GM23338 (cell line): ENCODE measurements around the gene ZNF470. TPM values are rescaled to one million over a fixed set of nuclear protein-coding genes. Genes with fewer than 3 reads are reported as not detected.

Experiments
- ATAC-seq: fragments of 200-7000 bp; cut with Tn5 transposase; 3 replicates; pipeline ENCODE4 v1.9.1; 2020
- DNase-seq: peaks from one replicate; pipeline ENCODE4 v3.0.0-alpha.2; 2015; ENCODE audit warnings: low spot score
- H2AFZ ChIP-seq: fragments of 200-600 bp; sonication (generic); 2 replicates; pipeline ENCODE4 v1.8.0; 2016; ENCODE audit warnings: antibody characterized with exemption, mild to moderate bottlenecking, moderate library complexity
- H3F3A ChIP-seq: fragments of 200-600 bp; sonication (generic); replicated peaks from 2 replicates; pipeline ENCODE4 v1.8.0; 2017; ENCODE audit warnings: antibody characterized with exemption, mixed run types, low read depth
- H3K27ac ChIP-seq: fragments of 200-600 bp; sonication (generic); 2 replicates; pipeline ENCODE4 v1.6.1; 2016; ENCODE audit warnings: low read depth
- H3K27me3 ChIP-seq: fragments of 200-600 bp; sonication (generic); 2 replicates; pipeline ENCODE4 v1.8.0; 2016; ENCODE audit warnings: mild to moderate bottlenecking, mixed run types, moderate library complexity; ENCODE audit not compliant: insufficient read depth
- H3K36me3 ChIP-seq: fragments of 200-600 bp; sonication (generic); 2 replicates; pipeline ENCODE4 v1.8.0; 2016; ENCODE audit warnings: mild to moderate bottlenecking; ENCODE audit not compliant: insufficient read depth
- H3K4me1 ChIP-seq: fragments of 200-600 bp; sonication (generic); 2 replicates; pipeline ENCODE4 v1.8.0; 2016; ENCODE audit warnings: mild to moderate bottlenecking, moderate library complexity; ENCODE audit not compliant: insufficient read depth
- H3K4me2 ChIP-seq: fragments of 200-600 bp; sonication (generic); 2 replicates; pipeline ENCODE4 v1.7.1; 2017; ENCODE audit warnings: mixed run types
- H3K4me3 ChIP-seq: fragments of 200-600 bp; sonication (generic); 2 replicates; pipeline ENCODE4 v1.6.1; 2016; ENCODE audit warnings: mixed run types
- H3K79me2 ChIP-seq: fragments of 200-600 bp; sonication (generic); replicated peaks from 2 replicates; pipeline ENCODE4 v1.8.0; 2017; ENCODE audit warnings: mild to moderate bottlenecking; ENCODE audit not compliant: insufficient read depth
- H3K9me2 ChIP-seq: fragments of 200-600 bp; sonication (generic); 2 replicates; pipeline ENCODE4 v1.8.0; 2017; ENCODE audit not compliant: insufficient read depth
- H4K20me1 ChIP-seq: fragments of 200-600 bp; sonication (generic); replicated peaks from 2 replicates; pipeline ENCODE4 v1.8.0; 2017; ENCODE audit warnings: mild to moderate bottlenecking; ENCODE audit not compliant: insufficient read depth
- H3K27ac Mint-ChIP-seq: 2 replicates; pipeline ENCODE4 v1.8.0; 2020; ENCODE audit warnings: inconsistent platforms, mild to moderate bottlenecking, moderate library complexity, mixed read lengths
- H3K27me3 Mint-ChIP-seq: 3 replicates; pipeline ENCODE4 v1.8.0; 2022; ENCODE audit warnings: low read depth, mild to moderate bottlenecking, moderate library complexity, mixed read lengths, inconsistent platforms; ENCODE audit not compliant: insufficient read depth, poor library complexity
- H3K36me3 Mint-ChIP-seq: 3 replicates; pipeline ENCODE4 v1.8.0; 2021; ENCODE audit warnings: low read depth, mild to moderate bottlenecking, inconsistent platforms, moderate library complexity, mixed read lengths
- H3K4me1 Mint-ChIP-seq: 3 replicates; pipeline ENCODE4 v1.8.0; 2020; ENCODE audit warnings: mild to moderate bottlenecking, inconsistent platforms, mixed read lengths
- H3K4me3 Mint-ChIP-seq: 3 replicates; pipeline ENCODE4 v1.8.0; 2021; ENCODE audit warnings: moderate library complexity, mild to moderate bottlenecking, inconsistent platforms, mixed read lengths
- H3K9me3 Mint-ChIP-seq: 3 replicates; pipeline ENCODE4 v1.8.0; 2020; ENCODE audit warnings: moderate library complexity, mild to moderate bottlenecking, inconsistent platforms, mixed read lengths
- CREB1 ChIP-seq: fragments of 250-450 bp; sonication (Bioruptor Pico); IDR thresholded peaks from 2 replicates; pipeline ENCODE4 v1.5.0; 2020; ENCODE audit warnings: low read depth, mild to moderate bottlenecking, moderate library complexity
- CTCF ChIP-seq, 2 experiments: fragments of 200-600 bp in 1 of 2; sonication (generic) in 1 of 2; conservative IDR thresholded peaks; 2 replicates each; pipeline versions ENCODE4 v1.5.1 to v1.6.1; 2016 to 2017; ENCODE audit warnings: antibody characterized with exemption in 2 of 2, low read depth in 2 of 2, mild to moderate bottlenecking in 2 of 2, moderate library complexity in 1 of 2
- ETS1 ChIP-seq: IDR thresholded peaks from 2 replicates; pipeline ENCODE4 v1.6.1; 2016; ENCODE audit warnings: antibody characterized with exemption
- EZH2 ChIP-seq: fragments of 200-600 bp; sonication (generic); IDR thresholded peaks from one replicate; pipeline ENCODE4 v1.8.0; 2017; ENCODE audit warnings: antibody characterized with exemption, mild to moderate bottlenecking, low read depth; ENCODE audit not compliant: unreplicated experiment
- EZH2phosphoT487 ChIP-seq: fragments of 200-600 bp; sonication (generic); IDR thresholded peaks from one replicate; pipeline ENCODE4 v1.8.1; 2018; ENCODE audit warnings: antibody characterized with exemption; ENCODE audit not compliant: unreplicated experiment
- JUNB ChIP-seq: IDR thresholded peaks from one replicate; pipeline ENCODE4 v1.6.1; 2016; ENCODE audit warnings: antibody characterized with exemption; ENCODE audit not compliant: unreplicated experiment
- NANOG ChIP-seq: IDR thresholded peaks from 2 replicates; pipeline ENCODE4 v1.6.1; 2016; ENCODE audit warnings: antibody characterized with exemption, borderline replicate concordance
- POLR2AphosphoS5 ChIP-seq: IDR thresholded peaks from 2 replicates; pipeline ENCODE4 v1.6.1; 2016; ENCODE audit warnings: antibody characterized with exemption, low read depth
- REST ChIP-seq: IDR thresholded peaks from one replicate; pipeline ENCODE4 v1.6.1; 2018; ENCODE audit warnings: antibody characterized with exemption; ENCODE audit not compliant: unreplicated experiment
- STAT1 ChIP-seq: IDR thresholded peaks from one replicate; pipeline ENCODE4 v1.6.1; 2016; ENCODE audit warnings: antibody characterized with exemption; ENCODE audit not compliant: unreplicated experiment
- ZNF114 ChIP-seq: fragments of 250-450 bp; sonication (Bioruptor Pico); IDR thresholded peaks from 2 replicates; pipeline ENCODE4 v1.5.0; 2020; ENCODE audit warnings: mild to moderate bottlenecking, moderate library complexity
- ZNF462 ChIP-seq: fragments of 250-450 bp; sonication (Bioruptor Pico); IDR thresholded peaks from 2 replicates; pipeline ENCODE4 v1.5.0; 2020; ENCODE audit warnings: mild to moderate bottlenecking, moderate library complexity
- polyA plus RNA-seq: library from polyadenylated mRNA; unstranded; fragments of >200 nt; fragmentation: Nextera tagmentation; extraction: Ambion mirVana; gene quantifications from 2 replicates; pipeline ENCODE4 v1.2.1, GENCODE V29; 2016
- total RNA-seq: library from RNA; depleted of rRNA; stranded (reverse); fragments of >200 nt; shearing (Covaris generic); gene quantifications from 2 replicates; pipeline ENCODE4 v1.2.3, GENCODE V29; 2014

The ZNF470 gene
- total and polyA plus RNA-seq, 2 experiments from 2014 or later, result 5.6 to 8.7 TPM

- Histone ChIP-seq H2AFZ (no peak overlapping the region), H4K20me1 (no peaks in the 10 kb centered on the region; the same call in 1 of the 2 replicates), H3K4me2 (no peak overlapping the region), H3K4me3 (no peak overlapping the region), H3K27me3 (no peaks in the 10 kb centered on the region), H3K36me3 (no peaks in the 10 kb centered on the region), H3F3A (no peaks in the 10 kb centered on the region), H3K27ac (no peak overlapping the region), H3K9me2 (no peaks in the 10 kb centered on the region), H3K79me2 (peaks cover 29% of the 10 kb centered on the region), H3K4me1 (no peaks in the 10 kb centered on the region)
- peaks cover 94% of the 10 kb centered on the region for H3K9me3 Mint-ChIP-seq
- H3K27ac Mint-ChIP-seq, result no peak overlapping the region
- TF ChIP-seq EZH2 (no peak), CREB1 (CRISPR knock-in tag) (no peak), CTCF (conservative IDR thresholded peaks at IDR 0.05; ENCODE audit: low read depth in 2 of 2) (no peak), EZH2phosphoT487 (no peak), POLR2AphosphoS5 (no peak), JUNB (no peak), ZNF114 (no peak), STAT1 (no peak), NANOG (no peak), REST (no peak), ETS1 (no peak), ZNF462 (no peak)
- peaks cover 4% of the 10 kb centered on the region for H3K27me3 Mint-ChIP-seq
- ATAC-seq, result peak; percentile 28; the same call in 2 of the 3 replicates
- H3K36me3 Mint-ChIP-seq, result peaks cover 89% of the 10 kb centered on the region
- H3K4me3 Mint-ChIP-seq, result no peak overlapping the region
- no peaks in the 10 kb centered on the region; the same call in 2 of the 3 replicates for H3K4me1 Mint-ChIP-seq
- DNase-seq, result peak; percentile 8
These were observed 45.5 kb downstream of the ZNF470 start for GRCh38 chr19:56612737-56613136.
